Measurements from ENCODE around the gene CST3.

- TF ChIP-seq EZH2 (IDR thresholded peaks at IDR 0.05; ENCODE audit: borderline replicate concordance, low read depth, low read length, poor library complexity, severe bottlenecking), result no peak
- TF ChIP-seq, protein P1, sequence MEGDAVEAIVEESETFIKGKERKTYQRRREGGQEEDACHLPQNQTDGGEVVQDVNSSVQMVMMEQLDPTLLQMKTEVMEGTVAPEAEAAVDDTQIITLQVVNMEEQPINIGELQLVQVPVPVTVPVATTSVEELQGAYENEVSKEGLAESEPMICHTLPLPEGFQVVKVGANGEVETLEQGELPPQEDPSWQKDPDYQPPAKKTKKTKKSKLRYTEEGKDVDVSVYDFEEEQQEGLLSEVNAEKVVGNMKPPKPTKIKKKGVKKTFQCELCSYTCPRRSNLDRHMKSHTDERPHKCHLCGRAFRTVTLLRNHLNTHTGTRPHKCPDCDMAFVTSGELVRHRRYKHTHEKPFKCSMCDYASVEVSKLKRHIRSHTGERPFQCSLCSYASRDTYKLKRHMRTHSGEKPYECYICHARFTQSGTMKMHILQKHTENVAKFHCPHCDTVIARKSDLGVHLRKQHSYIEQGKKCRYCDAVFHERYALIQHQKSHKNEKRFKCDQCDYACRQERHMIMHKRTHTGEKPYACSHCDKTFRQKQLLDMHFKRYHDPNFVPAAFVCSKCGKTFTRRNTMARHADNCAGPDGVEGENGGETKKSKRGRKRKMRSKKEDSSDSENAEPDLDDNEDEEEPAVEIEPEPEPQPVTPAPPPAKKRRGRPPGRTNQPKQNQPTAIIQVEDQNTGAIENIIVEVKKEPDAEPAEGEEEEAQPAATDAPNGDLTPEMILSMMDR (conservative IDR thresholded peaks at IDR 0.05; ENCODE audit: low read depth, low read length), result no peak
Observed at GRCh38 chr20:23661002-23661429, 23.3 kb upstream of the CST3 start.
